Dedifferentiated amniotic fluid mesenchymal stem cell (primary cell): ENCODE data around the gene P4HB.

ENCODE experiments used
- DNase-seq: peaks from one replicate; pipeline ENCODE4 v3.0.0-alpha.2; 2016; ENCODE audit errors: extremely low spot score

Gene P4HB

GRCh38 chr17:81859906-81860755 is at the start of gene P4HB:
Gene P4HB (minus strand): TSS chr17:81860535. CDS start chr17:81860471, 64 bp downstream.
- no peak for DNase-seq

GRCh38 chr17:81909231-81909630 is 48.9 kb upstream of the P4HB start:
- DNase-seq = no peak

GRCh38 chr17:81908793-81909192 is 48.5 kb upstream of the P4HB start:
- DNase-seq = no peak

- no peak for DNase-seq
Observed at GRCh38 chr17:81907219-81908145, 47.1 kb upstream of the P4HB start.

- no peak for DNase-seq
Observed at GRCh38 chr17:81906476-81907218, 46.3 kb upstream of the P4HB start.

GRCh38 chr17:81905993-81906392 is 45.7 kb upstream of the P4HB start:
- no peak for DNase-seq

- no peak for DNase-seq
Observed at GRCh38 chr17:81905424-81905875, 45.1 kb upstream of the P4HB start.

GRCh38 chr17:81904600-81905423 is 44.5 kb upstream of the P4HB start:
- no peak for DNase-seq

- DNase-seq = no peak
Observed at GRCh38 chr17:81903896-81904599, 43.7 kb upstream of the P4HB start.

GRCh38 chr17:81903415-81903831 is 43.1 kb upstream of the P4HB start:
- DNase-seq = no peak

- no peak for DNase-seq
Observed at GRCh38 chr17:81902653-81903414, 42.5 kb upstream of the P4HB start.

- no peak for DNase-seq
Observed at GRCh38 chr17:81902023-81902652, 41.8 kb upstream of the P4HB start, which contains the start of gene NPB. Gene NPB (plus strand): TSS chr17:81902238. CDS start chr17:81902278, 40 bp downstream.

GRCh38 chr17:81901167-81902022 is 41.1 kb upstream of the P4HB start:
- no peak for DNase-seq

GRCh38 chr17:81900181-81900820 is 40.0 kb upstream of the P4HB start:
- DNase-seq = no peak

- no peak for DNase-seq
Observed at GRCh38 chr17:81899514-81900166, 39.3 kb upstream of the P4HB start.

- no peak for DNase-seq
Observed at GRCh38 chr17:81898885-81899284, 38.5 kb upstream of the P4HB start.
